Measurements from ENCODE around the gene SCAPER. TPM values are rescaled to one million over a fixed set of nuclear protein-coding genes. Genes with fewer than 3 reads are reported as not detected.
"Not testable (repeated sequence)": the region's sequence is repeated elsewhere in the genome, so short reads cannot be mapped to it uniquely, and the experiment has no call there.

The SCAPER gene
- total and polyA plus RNA-seq, 10 donors: 3.9 to 53.3 (median 34.0) TPM

DNA sequence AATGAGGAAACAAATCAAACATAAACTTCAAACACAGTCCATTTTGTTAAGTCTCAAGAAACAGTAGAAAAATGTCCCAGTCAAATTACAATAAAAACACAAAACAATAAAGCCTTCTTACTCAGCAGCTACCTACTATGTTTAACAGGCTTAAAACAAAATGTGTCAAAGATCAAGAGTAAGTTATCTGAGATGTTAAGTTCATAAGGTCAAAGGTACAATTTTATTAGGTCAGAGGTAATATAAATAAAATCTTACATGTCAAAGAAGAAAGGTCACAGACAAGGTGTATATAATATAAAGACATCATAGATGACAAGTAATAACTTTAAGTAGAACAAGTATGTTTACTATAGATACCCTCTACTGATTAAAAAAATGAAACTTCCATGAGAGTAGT lies 208.3 kb downstream of the SCAPER start:
- TF ChIP-seq POLR2AphosphoS5 (IDR thresholded peaks at IDR 0.05) (no peak), POLR2A (IDR thresholded peaks at IDR 0.05) (no peak)
- TF ChIP-seq, protein P1, sequence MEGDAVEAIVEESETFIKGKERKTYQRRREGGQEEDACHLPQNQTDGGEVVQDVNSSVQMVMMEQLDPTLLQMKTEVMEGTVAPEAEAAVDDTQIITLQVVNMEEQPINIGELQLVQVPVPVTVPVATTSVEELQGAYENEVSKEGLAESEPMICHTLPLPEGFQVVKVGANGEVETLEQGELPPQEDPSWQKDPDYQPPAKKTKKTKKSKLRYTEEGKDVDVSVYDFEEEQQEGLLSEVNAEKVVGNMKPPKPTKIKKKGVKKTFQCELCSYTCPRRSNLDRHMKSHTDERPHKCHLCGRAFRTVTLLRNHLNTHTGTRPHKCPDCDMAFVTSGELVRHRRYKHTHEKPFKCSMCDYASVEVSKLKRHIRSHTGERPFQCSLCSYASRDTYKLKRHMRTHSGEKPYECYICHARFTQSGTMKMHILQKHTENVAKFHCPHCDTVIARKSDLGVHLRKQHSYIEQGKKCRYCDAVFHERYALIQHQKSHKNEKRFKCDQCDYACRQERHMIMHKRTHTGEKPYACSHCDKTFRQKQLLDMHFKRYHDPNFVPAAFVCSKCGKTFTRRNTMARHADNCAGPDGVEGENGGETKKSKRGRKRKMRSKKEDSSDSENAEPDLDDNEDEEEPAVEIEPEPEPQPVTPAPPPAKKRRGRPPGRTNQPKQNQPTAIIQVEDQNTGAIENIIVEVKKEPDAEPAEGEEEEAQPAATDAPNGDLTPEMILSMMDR (IDR thresholded peaks at IDR 0.05 in 8 of 11, conservative IDR thresholded peaks at IDR 0.05 in 3 of 11): no peak
- H3K36me3 ChIP-seq: peaks cover 2 to 35% (median 17%) of the 10 kb centered on the region in 6 donors
- H3K4me1 ChIP-seq: no peaks in the 10 kb centered on the region
- intact Hi-C loops (cut with DNase I; ENCODE audit: low total_unique reads): no loop called here
- H3K9me3 ChIP-seq: no peaks in the 10 kb centered on the region
- no peak overlapping the region for H3K27ac ChIP-seq
- H3K4me3 ChIP-seq: no peak overlapping the region
- no peaks in the 10 kb centered on the region for H3K27me3 ChIP-seq (replicated peaks in 1 of 7)
- DNase-seq: no peak

DNA sequence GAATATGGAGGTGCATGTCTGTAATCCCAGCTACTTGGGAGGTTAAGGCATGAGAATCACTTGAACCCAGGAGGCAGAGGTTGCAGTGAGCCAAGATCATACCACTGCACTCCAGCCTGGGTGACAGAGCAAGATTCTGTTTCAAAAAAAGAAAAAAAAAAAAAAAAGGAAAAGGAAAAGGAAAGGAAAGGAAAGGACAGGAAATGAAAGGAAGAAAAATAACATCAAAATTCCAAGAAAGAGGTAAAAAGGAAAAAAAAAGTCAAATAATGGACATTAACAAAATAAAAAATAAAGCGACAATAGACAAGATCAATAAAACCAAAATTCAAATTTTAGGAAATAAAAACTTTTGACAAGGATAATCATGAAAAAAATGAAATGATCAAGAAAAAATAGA lies 212.6 kb downstream of the SCAPER start:
- WGBS, 5 donors: 97 to 100% (median 100%) methylated on average over 1 of the region's 1 CpG
- H3K27ac ChIP-seq; H3K4me1 ChIP-seq; DNase-seq; intact Hi-C loops (cut with DNase I; ENCODE audit: low total_unique reads); H3K4me3 ChIP-seq; H3K27me3 ChIP-seq (replicated peaks in 1 of 7); H3K9me3 ChIP-seq; H3K36me3 ChIP-seq: not testable (repeated sequence)

DNA sequence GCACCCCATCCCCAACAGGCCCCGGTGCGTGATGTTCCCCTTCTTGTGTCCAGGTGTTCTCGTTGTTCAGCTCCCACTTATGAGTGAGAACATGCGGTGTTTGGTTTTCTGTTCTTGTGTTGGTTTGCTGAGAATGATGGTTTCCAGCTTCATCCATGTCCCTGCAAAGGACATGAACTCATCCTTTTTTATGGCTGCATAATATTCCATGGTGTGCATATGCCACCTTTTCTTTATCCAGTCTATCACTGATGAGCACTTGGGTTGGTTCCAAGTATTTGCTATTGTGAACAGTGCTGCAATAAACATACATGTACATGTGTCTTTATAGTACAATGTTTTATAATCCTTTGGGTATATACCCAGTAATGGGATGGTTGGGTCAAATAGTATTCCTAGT lies 217.5 kb downstream of the SCAPER start:
- WGBS, 5 donors: 95 to 99% (median 96%) methylated on average over 4 of the region's 4 CpGs
- intact Hi-C loops (cut with DNase I; ENCODE audit: low total_unique reads); DNase-seq; H3K4me3 ChIP-seq; H3K27ac ChIP-seq; H3K36me3 ChIP-seq; H3K27me3 ChIP-seq (replicated peaks in 1 of 7); H3K4me1 ChIP-seq: not testable (repeated sequence)
- peaks cover 0 to 18% (median 7%) of the 10 kb centered on the region in 8 donors for H3K9me3 ChIP-seq

DNA sequence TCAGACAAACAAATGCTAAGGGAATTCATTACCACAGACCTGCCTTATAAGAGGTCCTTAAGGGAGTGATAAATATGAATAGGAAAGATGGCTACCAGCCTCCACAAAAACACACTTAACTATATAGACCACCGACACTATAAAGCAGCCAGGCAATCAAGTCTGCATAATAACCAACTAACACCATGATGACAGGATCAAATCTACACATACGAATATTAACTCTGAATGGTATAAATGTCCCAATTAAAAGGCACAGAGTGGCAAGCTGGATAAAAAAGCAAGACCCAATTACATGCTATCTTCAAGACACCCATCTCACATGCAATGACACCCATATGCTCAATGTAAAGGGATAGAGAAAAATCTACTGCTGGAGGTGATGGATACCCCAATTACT lies 221.1 kb downstream of the SCAPER start:
- no peaks in the 10 kb centered on the region for H3K4me1 ChIP-seq
- no peak overlapping the region for H3K27ac ChIP-seq
- intact Hi-C loops (cut with DNase I; ENCODE audit: low total_unique reads): no loop called here
- H3K9me3 ChIP-seq: peaks cover 0 to 18% (median 7%) of the 10 kb centered on the region in 8 donors
- no peaks in the 10 kb centered on the region for H3K27me3 ChIP-seq (replicated peaks in 1 of 7)
- DNase-seq: no peak
- H3K36me3 ChIP-seq: peaks cover 0 to 8% (median 0%) of the 10 kb centered on the region in 6 donors
- 92 to 100% (median 97%) methylated on average over 2 of the region's 2 CpGs for WGBS, 5 donors
- H3K4me3 ChIP-seq: no peak overlapping the region
- no peak for TF ChIP-seq POLR2AphosphoS5 (IDR thresholded peaks at IDR 0.05)
- TF ChIP-seq, protein P1 (IDR thresholded peaks at IDR 0.05 in 8 of 11, conservative IDR thresholded peaks at IDR 0.05 in 3 of 11): no peak

DNA sequence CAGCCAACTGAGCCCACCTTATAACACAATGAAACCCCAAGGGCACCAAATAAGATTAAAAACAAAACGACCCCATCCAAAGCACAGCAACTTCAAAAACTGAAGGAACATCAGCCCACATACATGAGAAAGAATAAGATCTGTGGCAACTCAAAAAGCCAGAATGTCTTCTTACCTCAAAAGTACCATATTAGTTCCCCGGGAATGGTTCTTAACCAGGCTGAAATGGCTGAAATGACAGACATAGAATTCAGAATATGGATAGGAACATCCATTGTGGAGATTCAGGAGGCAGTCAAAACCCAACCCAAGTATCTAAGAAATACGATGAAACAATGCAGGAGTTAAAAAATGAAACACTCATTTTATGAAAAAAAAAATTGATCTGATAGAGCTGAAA lies 222.3 kb downstream of the SCAPER start:
- H3K9me3 ChIP-seq: peaks cover 0 to 17% (median 6%) of the 10 kb centered on the region in 8 donors
- no peak overlapping the region for H3K4me3 ChIP-seq
- no peak for TF ChIP-seq POLR2AphosphoS5 (IDR thresholded peaks at IDR 0.05)
- no peak for TF ChIP-seq POLR2A (IDR thresholded peaks at IDR 0.05)
- TF ChIP-seq, protein P1 (IDR thresholded peaks at IDR 0.05 in 8 of 11, conservative IDR thresholded peaks at IDR 0.05 in 3 of 11): no peak
- no peaks in the 10 kb centered on the region for H3K27me3 ChIP-seq (replicated peaks in 1 of 7)
- no peak for DNase-seq
- H3K4me1 ChIP-seq: no peaks in the 10 kb centered on the region
- H3K36me3 ChIP-seq: peaks cover 0 to 8% (median 0%) of the 10 kb centered on the region in 6 donors
- intact Hi-C loops (cut with DNase I; ENCODE audit: low total_unique reads): no loop called here
- no peak overlapping the region for H3K27ac ChIP-seq
- WGBS, 5 donors: 91 to 95% (median 91%) methylated on average over 3 of the region's 3 CpGs
